K562 (cell line): ENCODE results near the gene OAT. TPM values are rescaled to one million over a fixed set of nuclear protein-coding genes. Genes with fewer than 3 reads are reported as not detected.
A peak's percentile ranks its signal among the peaks of the same experiment; 100 is the strongest.

Source experiments
- CXXC5 ChIP-seq: fragments of 250-450 bp; sonication (Bioruptor Pico); IDR thresholded peaks from 2 replicates; pipeline ENCODE4 v1.8.0; 2022; ENCODE audit warnings: inconsistent platforms, mild to moderate bottlenecking, moderate library complexity
- ESRRA ChIP-seq: fragments of 450-650 bp; IDR thresholded peaks from 2 replicates; pipeline ENCODE4 v1.6.1; 2014; ENCODE audit warnings: low read depth, mild to moderate bottlenecking, moderate library complexity, borderline replicate concordance
- GABPB2 ChIP-seq: fragments of 250-450 bp; sonication (Bioruptor Pico); conservative IDR thresholded peaks from 2 replicates; pipeline ENCODE4 v1.5.1; 2021; ENCODE audit warnings: mild to moderate bottlenecking
- GATAD2A ChIP-seq: fragments of 450-650 bp; IDR thresholded peaks from 2 replicates; pipeline ENCODE4 v1.6.1; 2017
- GMEB1 ChIP-seq: fragments of 250-450 bp; sonication (Bioruptor Pico); IDR thresholded peaks from 2 replicates; pipeline ENCODE4 v1.4.0; 2020; ENCODE audit warnings: mild to moderate bottlenecking
- MECOM ChIP-seq: fragments of 250-450 bp; sonication (Bioruptor Pico); IDR thresholded peaks from 2 replicates; pipeline ENCODE4 v1.8.0; 2022; ENCODE audit warnings: inconsistent platforms
- MEIS2 ChIP-seq: fragments of 450-650 bp; IDR thresholded peaks from 2 replicates; pipeline ENCODE4 v1.6.1; 2014; ENCODE audit warnings: mild to moderate bottlenecking; ENCODE audit not compliant: partially characterized antibody
- PBX2 ChIP-seq, 2 experiments: IDR thresholded peaks in 1 of 2; conservative IDR thresholded peaks in 1 of 2; 2 replicates each; pipeline ENCODE4 v1.6.1; 2016; ENCODE audit warnings: low read depth in 2 of 2, mild to moderate bottlenecking in 1 of 2, missing compliant biosample characterization in 1 of 2, missing genetic modification characterization in 1 of 2, moderate library complexity in 1 of 2
- PHF20 ChIP-seq: fragments of 450-650 bp; IDR thresholded peaks from 2 replicates; pipeline ENCODE4 v1.6.1; 2018; ENCODE audit not compliant: partially characterized antibody
- RB1 ChIP-seq: fragments of 450-650 bp; IDR thresholded peaks from 2 replicates; pipeline ENCODE4 v1.6.1; 2017; ENCODE audit warnings: low read depth, mild to moderate bottlenecking
- RBM22 ChIP-seq: fragments of 200-400 bp; formaldehyde crosslinking; IDR thresholded peaks from 2 replicates; pipeline ENCODE4 v1.6.1; 2018; ENCODE audit warnings: low read length, low read depth; ENCODE audit not compliant: poor library complexity, severe bottlenecking
- RBM25 ChIP-seq: fragments of 200-400 bp; formaldehyde crosslinking; IDR thresholded peaks from 2 replicates; pipeline ENCODE4 v1.6.1; 2018; ENCODE audit warnings: low read length, low read depth, moderate library complexity; ENCODE audit not compliant: severe bottlenecking
- THAP12 ChIP-seq: fragments of 250-450 bp; sonication (Bioruptor Pico); IDR thresholded peaks from 2 replicates; pipeline ENCODE4 v1.9.0; 2021; ENCODE audit warnings: mild to moderate bottlenecking, inconsistent platforms
- ZNF512 ChIP-seq: IDR thresholded peaks from 2 replicates; pipeline ENCODE4 v1.6.1; 2016; ENCODE audit warnings: missing genetic modification characterization, missing compliant biosample characterization
- polyA plus RNA-seq, 8 experiments: library from polyadenylated mRNA; depleted of rRNA in 4 of 8; stranded (reverse) in 5 of 8; unstranded in 3 of 8; fragments of >200 nt; fragmentation: Nextera tagmentation in 2 of 8; fragmentation: Illumina TruSeq in 1 of 8; extraction: Ambion mirVana in 2 of 8; extraction: Trizol in 1 of 8; gene quantifications; 2 replicates each; pipeline versions ENCODE4 v1.2.1 to v1.2.3, GENCODE V29; 2011 to 2014; ENCODE audit warnings: inconsistent platforms in 1 of 8, missing spikeins in 1 of 8
- total RNA-seq, 7 experiments: library from RNA; depleted of rRNA in 6 of 7; stranded (reverse); fragments of >200 nt in 6 of 7; fragmentation: Illumina TruSeq in 2 of 7; extraction: Trizol in 2 of 7; gene quantifications; 2 replicates each; pipeline versions ENCODE4 v1.2.1 to v1.2.3, GENCODE V29; 2011 to 2021; ENCODE audit warnings: low replicate concordance in 1 of 7

Gene OAT
- total and polyA plus RNA-seq, 9 of the 15 experiments (the other 6 are each of a cell fraction or from before 2014, with no cell fraction given) = 100 to 312 (median 163) TPM

- TF ChIP-seq PBX2 (CRISPR knock-in tag; IDR thresholded peaks at IDR 0.05; ENCODE audit: low read depth) (no peak), PBX2 (tag; conservative IDR thresholded peaks at IDR 0.05; ENCODE audit: low read depth) (no peak), RB1 (peak; percentile 84; the same call in 1 of the 2 replicates), GATAD2A (no peak), PHF20 (peak; percentile 86), RBM25 (peak; percentile 19), MEIS2 (peak; percentile 57), MECOM (CRISPR knock-in tag) (no peak), RBM22 (no peak), CXXC5 (peak; percentile 91), THAP12 (CRISPR knock-in tag) (no peak), GABPB2 (CRISPR knock-in tag) (no peak), GMEB1 (CRISPR knock-in tag) (peak; percentile 90), ZNF512 (tag) (no peak), ESRRA (0 out of 2 replicates have a peak, but pooled peaks have one; percentile 37)
Measured at GRCh38 chr10:124461642-124462347, 43.1 kb upstream of the OAT start, which contains the start of gene LHPP (continued).
